GM18498 (cell line): ENCODE results near the gene ACSL6.

Experiments used
- ATAC-seq: cut with Tn5 transposase; IDR thresholded peaks from one replicate; pipeline ENCODE4 v1.9.1; 2021; ENCODE audit warnings: mild to moderate bottlenecking, moderate library complexity; ENCODE audit not compliant: unreplicated experiment

The ACSL6 gene

DNA sequence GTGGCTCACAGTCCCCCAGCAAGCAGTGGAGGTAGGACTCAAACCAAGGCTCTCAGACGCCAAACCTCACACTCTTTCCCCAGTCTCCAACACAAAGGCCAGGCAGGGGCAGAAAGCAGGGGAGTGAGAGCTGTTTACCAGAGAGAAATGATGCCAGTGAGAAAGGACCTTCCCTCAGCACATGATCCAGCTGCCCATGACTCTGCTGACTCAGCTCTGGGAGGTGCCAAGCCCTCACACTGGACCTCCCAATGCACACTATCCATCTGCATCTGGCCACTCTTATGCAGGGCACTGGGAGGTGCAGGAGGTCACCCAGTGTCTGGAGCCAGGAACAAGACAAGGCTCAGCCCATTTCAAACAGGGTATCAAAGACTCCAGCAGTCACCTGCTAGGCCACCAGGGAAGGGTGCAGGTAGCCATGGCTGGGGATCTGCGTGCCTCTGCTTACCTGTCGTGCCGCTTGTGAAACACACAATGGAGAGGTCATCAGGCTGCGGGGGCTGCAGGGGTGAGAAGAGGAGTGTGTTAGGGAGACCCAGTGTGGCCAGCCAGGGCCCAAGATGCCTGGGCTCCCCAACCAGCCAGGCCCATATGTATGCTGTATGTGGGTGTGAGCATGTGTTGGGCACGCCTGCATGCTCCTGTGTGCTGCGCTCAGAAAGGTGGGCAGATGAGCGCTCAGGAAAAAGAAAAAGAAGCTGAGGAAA lies 26.3 kb downstream of the ACSL6 start:
- ATAC-seq = no peak

DNA sequence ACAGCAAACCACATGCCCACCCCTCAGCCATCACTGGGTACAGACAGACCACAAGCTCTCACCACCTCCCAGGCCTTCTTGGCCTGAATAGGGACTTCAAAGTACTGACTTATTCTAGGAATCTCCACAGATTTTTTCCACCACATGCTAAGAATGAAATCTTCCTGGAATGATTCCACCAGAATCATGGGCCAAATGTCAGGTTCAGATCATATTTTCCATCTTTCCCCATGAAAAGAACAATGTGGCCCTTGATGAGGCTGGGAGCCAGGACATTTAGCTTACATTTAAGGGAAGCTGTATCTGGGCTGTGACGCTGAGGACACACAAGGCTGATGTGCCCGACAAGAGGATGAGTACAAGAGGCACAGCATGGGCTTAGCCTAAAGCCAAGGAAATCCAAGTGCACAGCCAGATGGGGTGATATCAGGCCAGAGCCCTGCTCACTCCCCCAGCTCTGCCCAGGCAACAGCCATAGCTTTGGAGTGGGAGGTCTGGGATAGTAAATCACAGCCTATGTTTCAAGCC lies 28.1 kb downstream of the ACSL6 start:
- no peak for ATAC-seq

DNA sequence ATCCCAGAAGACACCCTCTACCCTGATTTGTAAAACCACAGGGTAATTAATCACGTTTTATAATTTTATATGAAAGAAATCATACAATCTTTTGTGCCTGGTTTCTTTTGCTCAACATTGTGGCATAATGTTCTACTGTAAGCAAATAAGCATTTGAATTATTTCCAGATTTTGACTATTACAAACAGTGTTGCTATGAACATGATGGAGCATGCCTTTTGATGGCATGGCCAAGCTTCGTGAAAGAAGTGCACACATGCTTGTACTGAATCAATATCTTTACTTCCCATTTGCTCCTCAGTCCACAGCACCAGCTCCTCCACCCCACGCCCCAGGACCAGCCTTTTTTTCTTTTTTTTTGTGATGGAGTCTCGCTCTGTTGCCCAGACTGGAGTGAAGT lies 29.9 kb downstream of the ACSL6 start:
- ATAC-seq = no peak

DNA sequence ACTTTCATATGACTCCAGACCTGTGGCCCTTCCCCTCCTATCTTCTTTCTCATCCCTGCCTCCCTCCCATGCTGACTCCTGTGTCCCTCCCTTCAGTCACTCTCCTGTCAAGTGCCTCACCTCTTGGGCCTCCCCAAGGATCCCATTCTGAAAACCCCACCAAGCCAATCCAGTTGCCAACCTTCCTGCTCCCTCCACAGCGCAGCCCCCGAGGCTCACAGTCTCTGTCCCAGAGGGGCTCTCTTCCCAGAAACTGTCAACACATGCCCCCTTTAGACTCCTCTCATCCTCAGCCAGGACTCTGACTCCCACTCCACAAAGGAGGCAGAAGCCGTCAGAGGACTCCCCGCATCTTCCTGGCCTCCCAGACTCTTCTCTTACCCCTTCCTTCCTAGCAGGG lies 30.8 kb downstream of the ACSL6 start:
- ATAC-seq = no peak

DNA sequence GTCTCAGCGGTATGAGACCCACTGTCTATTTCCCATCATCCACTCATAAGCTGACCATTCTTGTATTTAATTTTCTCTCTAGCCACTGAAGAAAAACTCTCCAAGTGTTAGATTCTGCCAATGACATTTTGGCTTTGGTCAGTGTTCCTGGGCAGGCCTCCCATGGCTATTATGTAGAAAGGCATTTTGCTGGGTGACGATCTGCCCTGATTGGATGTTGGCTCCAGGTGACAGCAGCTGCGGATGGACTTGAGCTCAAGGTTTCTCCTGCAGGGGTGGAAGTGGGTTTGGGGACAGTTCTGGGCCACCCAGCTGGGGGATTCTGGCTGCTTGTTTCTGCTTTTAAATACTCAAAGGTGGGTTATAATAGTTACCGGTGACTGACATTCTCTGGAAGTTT lies 31.6 kb downstream of the ACSL6 start:
- no peak for ATAC-seq

DNA sequence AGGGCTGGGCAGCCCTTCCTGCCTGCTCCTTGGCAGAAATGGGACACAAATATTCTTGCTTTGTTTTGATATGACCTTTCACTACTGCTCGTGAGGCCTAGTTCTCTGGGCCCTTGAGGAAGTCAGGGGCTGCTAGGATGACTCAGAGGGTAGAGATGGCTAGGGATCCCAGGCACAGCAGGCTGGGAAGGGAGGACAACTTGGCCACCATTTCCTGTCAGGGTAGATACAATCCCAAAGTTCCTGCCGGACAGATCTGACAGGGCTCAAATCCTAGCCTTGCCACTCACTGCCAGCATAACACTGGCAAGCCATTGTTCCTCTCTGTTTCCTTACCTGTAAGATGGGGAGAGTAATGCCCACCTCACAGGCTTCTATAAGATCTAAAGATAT lies 34.2 kb downstream of the ACSL6 start:
- ATAC-seq = no peak

- peak; percentile 44 for ATAC-seq
Observed at GRCh38 chr5:131976414-131977211, 34.8 kb downstream of the ACSL6 start.

DNA sequence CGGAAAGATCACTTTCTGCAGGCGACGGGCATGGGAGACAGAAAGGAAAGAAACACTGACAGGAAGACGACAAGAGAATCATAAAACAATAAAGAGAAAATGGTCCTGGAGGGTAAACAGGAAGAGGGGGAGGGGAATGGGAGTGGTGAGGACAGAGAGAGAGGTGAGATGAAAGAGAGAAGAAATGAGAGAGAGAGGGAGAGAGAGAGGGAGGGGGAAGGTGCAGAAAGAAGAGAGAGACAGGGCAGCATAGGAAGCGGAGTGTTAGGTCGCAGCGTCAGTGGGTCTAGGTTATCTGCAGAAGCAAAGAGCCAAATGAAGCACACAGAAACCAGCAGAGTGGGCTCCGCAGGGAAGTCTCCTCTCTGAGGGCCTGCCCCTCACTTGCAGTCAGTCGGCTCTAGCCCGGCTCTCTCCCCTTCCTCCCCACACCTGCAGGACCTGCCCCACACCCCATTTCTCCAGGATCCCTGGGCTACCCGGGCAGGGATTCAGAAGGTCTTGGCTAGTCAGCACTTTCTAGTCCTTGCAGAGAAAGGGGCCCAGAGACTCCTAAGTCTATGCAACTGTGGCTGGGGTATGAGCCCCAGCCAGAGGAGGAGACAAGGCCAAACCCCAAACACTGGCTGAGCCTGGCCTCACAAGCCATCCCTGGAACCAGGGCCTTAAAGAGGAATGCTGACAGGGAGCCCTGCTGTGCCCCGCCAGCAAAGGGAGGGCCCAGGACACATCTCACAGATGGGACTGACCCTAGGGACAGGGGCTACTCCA lies 36.3 kb downstream of the ACSL6 start:
- ATAC-seq = no peak

DNA sequence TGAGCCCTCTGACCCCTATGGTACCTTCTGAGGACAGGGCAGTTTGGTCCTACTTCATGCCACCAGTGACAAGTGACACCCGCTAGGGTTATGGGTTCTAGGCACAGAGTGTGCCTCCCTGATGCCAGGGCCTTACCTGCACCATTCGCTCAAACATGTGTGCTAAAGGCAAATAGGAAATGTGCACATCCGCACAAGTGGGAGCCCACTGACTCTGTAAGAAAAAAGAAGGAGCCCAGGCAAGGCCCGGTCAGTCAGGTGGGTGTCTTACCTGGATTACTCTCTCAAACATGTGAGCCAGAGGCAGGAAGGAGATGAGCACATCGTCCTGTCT lies 36.9 kb downstream of the ACSL6 start:
- ATAC-seq = no peak

GRCh38 chr5:131974016-131974415 lies 37.4 kb downstream of the ACSL6 start:
- ATAC-seq = no peak

GRCh38 chr5:131973089-131973712 lies 38.3 kb downstream of the ACSL6 start:
- ATAC-seq = no peak

DNA sequence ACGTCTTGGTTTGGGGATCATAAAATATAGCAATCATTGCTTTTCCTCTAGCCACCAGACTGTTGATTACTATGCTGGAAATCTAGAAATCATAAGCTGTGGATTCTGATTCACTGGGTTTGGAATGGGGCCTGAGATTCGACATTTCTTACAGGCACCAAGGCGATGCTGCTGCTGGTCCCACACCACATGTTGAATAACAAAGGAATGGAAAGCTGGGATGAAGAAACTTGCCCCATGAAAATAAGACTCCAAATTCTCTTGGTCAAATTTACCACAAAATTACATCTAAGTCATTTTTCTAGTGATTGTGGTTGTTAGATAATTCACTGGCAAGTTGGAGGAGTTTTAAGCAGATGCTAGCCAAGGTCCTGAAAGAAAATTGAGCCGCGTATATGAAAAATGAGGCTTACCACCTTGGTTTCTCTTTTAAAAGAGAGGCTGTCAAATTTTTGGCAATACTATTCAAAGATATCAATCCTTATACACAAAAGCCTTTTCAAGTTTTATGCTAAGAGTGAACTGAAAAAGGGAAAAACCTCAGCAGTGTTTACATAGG lies 43.0 kb downstream of the ACSL6 start:
- ATAC-seq = no peak

DNA sequence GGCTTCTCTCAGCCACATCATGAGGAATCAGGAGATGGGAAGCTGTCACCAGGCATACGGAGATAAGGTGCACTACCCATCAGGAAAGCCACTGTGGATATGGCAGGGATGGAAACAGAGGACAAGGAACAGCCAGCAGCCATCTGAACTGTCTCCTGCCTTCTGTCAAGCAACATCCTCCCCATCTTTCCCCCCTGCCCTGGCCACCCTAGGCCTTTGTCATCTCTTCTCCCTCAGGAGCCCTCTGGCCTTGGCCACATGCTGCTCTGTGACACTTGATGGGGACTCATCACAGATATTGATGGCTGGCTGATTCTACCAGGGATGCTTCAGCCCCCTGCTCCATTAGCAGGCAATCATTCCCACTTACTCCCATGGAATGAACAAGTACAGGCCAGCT lies 44.9 kb downstream of the ACSL6 start:
- ATAC-seq = no peak

DNA sequence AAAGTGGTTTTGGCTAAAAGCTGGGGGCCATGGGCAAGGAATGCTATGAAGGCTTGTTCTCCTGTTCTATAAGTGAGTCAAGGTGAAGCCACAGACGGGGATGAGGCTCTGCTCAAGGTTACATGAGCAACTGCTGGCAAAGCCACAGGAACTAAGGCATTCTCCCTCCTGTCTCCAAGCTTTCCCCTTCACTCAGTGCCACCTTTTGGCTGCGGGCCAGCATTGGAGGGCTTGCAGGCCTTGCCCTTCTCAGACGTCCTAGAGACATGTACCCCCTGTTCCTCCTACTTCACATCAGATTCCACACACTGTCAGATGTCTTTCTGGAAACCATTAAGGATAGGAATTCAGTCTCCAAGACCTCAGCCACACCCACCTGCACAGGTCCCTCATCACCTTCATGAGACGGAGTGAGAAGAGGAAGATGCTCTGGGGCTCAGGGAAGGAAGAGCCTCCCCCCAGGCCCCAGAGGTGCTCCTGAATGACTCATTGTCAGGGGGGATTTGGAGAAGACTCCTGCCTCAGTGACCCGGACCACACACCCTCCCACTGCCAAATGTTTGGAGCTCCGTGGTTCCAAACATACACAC lies 45.5 kb downstream of the ACSL6 start:
- no peak for ATAC-seq

DNA sequence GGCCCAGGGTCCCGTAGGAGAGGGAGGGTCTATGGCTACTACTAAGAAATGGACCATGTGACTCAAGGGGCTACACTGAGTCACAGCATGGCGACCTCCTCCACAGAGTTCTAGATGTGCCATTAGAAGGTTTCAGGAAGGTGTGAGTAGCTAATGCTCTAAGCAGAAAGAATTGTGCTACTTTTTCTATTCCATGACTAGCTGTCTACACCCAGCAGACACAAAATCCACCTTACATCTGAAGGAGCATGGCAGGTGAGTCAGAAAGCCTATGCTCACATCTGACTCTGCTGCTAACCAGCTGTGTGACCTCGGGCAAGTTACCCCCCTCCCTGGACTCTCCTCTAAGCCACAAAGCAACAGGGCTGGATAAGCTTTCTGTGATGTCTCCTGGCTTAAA lies 51.6 kb downstream of the ACSL6 start:
- no peak for ATAC-seq

DNA sequence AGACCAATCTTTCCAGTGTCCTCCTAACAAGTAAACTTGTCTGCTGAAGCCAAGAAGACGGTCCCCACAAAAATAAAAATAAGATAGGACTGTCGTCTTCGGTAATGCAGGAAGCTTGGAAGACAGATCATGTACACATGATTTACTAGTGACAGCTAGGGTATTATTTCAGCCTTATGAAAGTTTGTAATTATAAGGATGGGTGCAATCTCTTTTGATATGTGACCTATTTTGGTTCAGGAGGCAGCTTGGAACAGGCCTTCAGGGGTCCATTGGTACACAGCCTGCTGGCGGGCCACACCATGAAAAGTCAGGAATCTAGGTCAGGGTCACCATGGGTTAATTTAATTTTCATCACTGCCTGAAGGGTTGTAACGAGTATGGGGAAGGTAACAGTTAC lies 52.3 kb downstream of the ACSL6 start:
- ATAC-seq = no peak

GRCh38 chr5:131957721-131958441 lies 53.6 kb downstream of the ACSL6 start:
- no peak for ATAC-seq

- ATAC-seq = no peak
Observed at GRCh38 chr5:131953969-131954368, 57.5 kb downstream of the ACSL6 start.

GRCh38 chr5:131952301-131952857 lies 59.1 kb downstream of the ACSL6 start:
- ATAC-seq = no peak

DNA sequence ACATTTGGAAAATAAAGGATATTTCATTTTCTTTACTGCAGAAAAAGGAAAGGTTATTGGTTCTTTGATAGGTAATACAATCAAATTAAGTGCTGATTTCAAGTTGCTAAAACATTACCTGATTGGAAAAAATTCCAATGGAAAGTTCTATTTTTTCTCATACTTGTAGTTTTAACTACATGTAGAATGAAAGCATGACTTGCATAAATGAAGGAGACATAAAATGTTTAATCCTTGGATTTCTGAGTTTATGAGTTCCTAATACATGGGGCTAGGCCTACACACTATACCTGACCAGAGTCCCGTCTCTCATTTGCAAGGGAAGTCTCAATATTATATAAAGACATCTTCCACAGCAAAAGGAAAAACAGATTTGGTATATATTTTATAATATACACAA lies 60.8 kb downstream of the ACSL6 start:
- ATAC-seq = no peak
